Measurements from ENCODE around the gene ENHO. TPM values are rescaled to one million over a fixed set of nuclear protein-coding genes. Genes with fewer than 3 reads are reported as not detected.

ENHO gene
- total RNA-seq, 6 experiments from 2014 or later, result 1.5 to 2.7 (median 2.1) TPM

DNA sequence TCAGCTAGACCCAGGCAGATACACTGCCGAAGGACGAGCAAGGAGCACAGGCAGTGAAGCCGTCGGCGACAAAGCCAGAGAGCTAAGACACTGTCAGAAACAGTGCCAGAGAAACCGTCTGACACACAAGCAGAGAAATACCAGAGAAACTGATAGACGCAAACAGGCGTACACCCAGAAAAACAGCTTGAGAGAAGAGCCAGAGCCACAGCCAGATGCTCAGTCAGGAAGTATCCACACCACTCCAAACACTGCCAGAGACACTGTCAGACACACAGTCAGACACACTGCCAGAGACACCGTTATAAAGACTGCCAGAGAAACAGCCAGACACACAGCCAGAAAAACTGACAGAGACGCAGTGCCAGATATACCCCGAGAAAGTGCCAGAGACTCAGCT, 47.6 kb upstream of the ENHO start:
- DNase-seq (no peak), ATAC-seq (no peak)
- Histone ChIP-seq H3K4me3 (no peak overlapping the region), H3K27ac (no peak overlapping the region), H3K36me3 (no peaks in the 10 kb centered on the region), H3K27me3 (no peaks in the 10 kb centered on the region), H3K9me3 (no peaks in the 10 kb centered on the region), H3K4me1 (peaks cover 0 to 3% (median 1%) of the 10 kb centered on the region in 4 donors)
- no peak for TF ChIP-seq POLR2A (IDR thresholded peaks at IDR 0.05)
- TF ChIP-seq, protein P1, sequence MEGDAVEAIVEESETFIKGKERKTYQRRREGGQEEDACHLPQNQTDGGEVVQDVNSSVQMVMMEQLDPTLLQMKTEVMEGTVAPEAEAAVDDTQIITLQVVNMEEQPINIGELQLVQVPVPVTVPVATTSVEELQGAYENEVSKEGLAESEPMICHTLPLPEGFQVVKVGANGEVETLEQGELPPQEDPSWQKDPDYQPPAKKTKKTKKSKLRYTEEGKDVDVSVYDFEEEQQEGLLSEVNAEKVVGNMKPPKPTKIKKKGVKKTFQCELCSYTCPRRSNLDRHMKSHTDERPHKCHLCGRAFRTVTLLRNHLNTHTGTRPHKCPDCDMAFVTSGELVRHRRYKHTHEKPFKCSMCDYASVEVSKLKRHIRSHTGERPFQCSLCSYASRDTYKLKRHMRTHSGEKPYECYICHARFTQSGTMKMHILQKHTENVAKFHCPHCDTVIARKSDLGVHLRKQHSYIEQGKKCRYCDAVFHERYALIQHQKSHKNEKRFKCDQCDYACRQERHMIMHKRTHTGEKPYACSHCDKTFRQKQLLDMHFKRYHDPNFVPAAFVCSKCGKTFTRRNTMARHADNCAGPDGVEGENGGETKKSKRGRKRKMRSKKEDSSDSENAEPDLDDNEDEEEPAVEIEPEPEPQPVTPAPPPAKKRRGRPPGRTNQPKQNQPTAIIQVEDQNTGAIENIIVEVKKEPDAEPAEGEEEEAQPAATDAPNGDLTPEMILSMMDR (IDR thresholded peaks at IDR 0.05), result no peak
- 77% methylated on average over 11 of the region's 11 CpGs for WGBS (ENCODE audit: insufficient coverage, low coverage, low lambda C conversion rate, missing lambda C conversion rate)
- intact Hi-C loops (cut with DNase I), result no loop called here

- no peak for ATAC-seq
- 80% methylated on average over 1 of the region's 12 CpGs for WGBS (ENCODE audit: insufficient coverage, low coverage, low lambda C conversion rate, missing lambda C conversion rate)
- H3K4me3 ChIP-seq, result no peak overlapping the region
Observed at GRCh38 chr9:34568774-34569173, 46.0 kb upstream of the ENHO start.

GRCh38 chr9:34568133-34568532, 45.3 kb upstream of the ENHO start:
- Histone ChIP-seq H3K27ac (no peak overlapping the region), H3K9me3 (no peaks in the 10 kb centered on the region), H3K4me3 (no peak overlapping the region), H3K36me3 (no peaks in the 10 kb centered on the region), H3K4me1 (peaks cover 0 to 3% (median 1%) of the 10 kb centered on the region in 4 donors), H3K27me3 (no peaks in the 10 kb centered on the region)
- ATAC-seq (no peak), DNase-seq (no peak)
- 79% methylated on average over 2 of the region's 7 CpGs for WGBS (ENCODE audit: insufficient coverage, low coverage, low lambda C conversion rate, missing lambda C conversion rate)
- intact Hi-C loops (cut with DNase I), result no loop called here
- no peak for TF ChIP-seq POLR2A (IDR thresholded peaks at IDR 0.05)
- TF ChIP-seq, protein P1 (IDR thresholded peaks at IDR 0.05), result no peak

More at GRCh38 chr9:34568774-34569173, 46.0 kb upstream of the ENHO start:
- H3K4me1 ChIP-seq, result peaks cover 0 to 3% (median 1%) of the 10 kb centered on the region in 4 donors
- no peak for DNase-seq
- no peaks in the 10 kb centered on the region for H3K9me3 ChIP-seq
- H3K27ac ChIP-seq, result no peak overlapping the region
- no peaks in the 10 kb centered on the region for H3K36me3 ChIP-seq
- TF ChIP-seq POLR2A (IDR thresholded peaks at IDR 0.05), result no peak
- intact Hi-C loops (cut with DNase I), result no loop called here
- H3K27me3 ChIP-seq, result no peaks in the 10 kb centered on the region

- Histone ChIP-seq H3K4me1 (peaks cover 0 to 3% (median 0%) of the 10 kb centered on the region in 4 donors), H3K36me3 (no peaks in the 10 kb centered on the region), H3K27me3 (no peaks in the 10 kb centered on the region), H3K9me3 (no peaks in the 10 kb centered on the region), H3K27ac (no peak overlapping the region), H3K4me3 (no peak overlapping the region)
- intact Hi-C loops (cut with DNase I), result no loop called here
- ATAC-seq (no peak), DNase-seq (peak in 1 of 3 donors; percentile 2)
- TF ChIP-seq, protein P1 (IDR thresholded peaks at IDR 0.05), result no peak
- no peak for TF ChIP-seq POLR2A (IDR thresholded peaks at IDR 0.05)
- 81% methylated on average over 3 of the region's 6 CpGs for WGBS (ENCODE audit: insufficient coverage, low coverage, low lambda C conversion rate, missing lambda C conversion rate)
Observed at GRCh38 chr9:34566972-34567371, 44.2 kb upstream of the ENHO start.

DNA sequence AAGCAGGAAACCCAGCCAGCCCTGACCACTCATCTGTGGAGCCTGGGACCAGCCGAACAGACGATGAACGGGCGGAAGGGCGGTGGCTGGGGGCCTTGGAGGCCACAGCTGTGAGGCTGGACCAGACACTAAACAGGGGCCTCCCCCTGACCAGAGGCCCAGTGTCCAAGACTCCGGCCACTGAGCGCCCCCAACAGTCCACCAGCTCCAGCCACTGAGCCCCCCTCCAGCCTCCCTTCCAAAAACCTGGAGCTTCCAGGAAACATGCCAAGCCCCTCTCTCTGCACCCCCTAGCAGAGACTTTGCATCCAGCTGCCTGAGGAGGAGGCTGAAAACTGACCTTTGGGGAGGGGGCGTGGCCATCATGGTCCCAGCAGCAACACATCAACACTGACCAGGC, 43.5 kb upstream of the ENHO start:
- WGBS (ENCODE audit: insufficient coverage, low coverage, low lambda C conversion rate, missing lambda C conversion rate), result no CpG with 5 or more reads among the region's 8 CpGs
- intact Hi-C loops (cut with DNase I), result no loop called here
- no peak overlapping the region for H3K4me3 ChIP-seq
- H3K4me1 ChIP-seq, result no peaks in the 10 kb centered on the region
- DNase-seq, result peak in 1 of 3 donors; percentile 15
- no peak for ATAC-seq
- no peaks in the 10 kb centered on the region for H3K36me3 ChIP-seq
- H3K27me3 ChIP-seq, result no peaks in the 10 kb centered on the region
- H3K9me3 ChIP-seq, result no peaks in the 10 kb centered on the region
- TF ChIP-seq, protein P1 (IDR thresholded peaks at IDR 0.05), result no peak
- TF ChIP-seq POLR2A (IDR thresholded peaks at IDR 0.05), result no peak
- no peak overlapping the region for H3K27ac ChIP-seq
